Body of pancreas (tissue), 4 donors: Measurements from ENCODE around the gene CFAP69.

Experiments used
- POLR2A ChIP-seq, 3 donors: fragments of 450-650 bp; IDR thresholded peaks; one replicate each; pipeline ENCODE4 v1.6.1; 2016; ENCODE audit warnings: antibody characterized with exemption in 3 of 3, mild to moderate bottlenecking in 2 of 3
- TF ChIP-seq, protein P1 (sequence below), 7 experiments: fragments of 450-650 bp in 4 of 7; fragments of 200-600 bp in 3 of 7; sonication (generic) in 3 of 7; IDR thresholded peaks; one replicate each; pipeline ENCODE4 v1.5.1; 2016 to 2019; ENCODE audit warnings: antibody characterized with exemption in 7 of 7

DNA sequence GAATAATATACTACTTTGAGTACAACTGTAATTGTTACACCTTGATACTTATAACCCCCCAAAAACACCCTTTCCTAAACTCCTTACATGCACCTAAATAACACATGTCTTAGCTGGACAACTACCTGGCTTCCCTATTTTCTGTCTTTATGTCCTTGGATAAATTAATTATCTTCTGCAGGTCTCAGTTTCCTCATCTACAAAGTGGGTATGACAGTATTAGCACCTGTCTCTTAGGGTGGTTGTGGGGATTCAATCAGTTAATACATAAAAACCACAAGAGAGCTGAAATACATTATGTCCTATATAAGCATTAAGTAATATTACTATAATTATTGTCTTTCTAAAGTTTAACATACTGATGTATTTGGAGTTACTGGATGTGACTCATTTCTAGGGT lies 22.6 kb upstream of the CFAP69 start:
- TF ChIP-seq, protein P1, sequence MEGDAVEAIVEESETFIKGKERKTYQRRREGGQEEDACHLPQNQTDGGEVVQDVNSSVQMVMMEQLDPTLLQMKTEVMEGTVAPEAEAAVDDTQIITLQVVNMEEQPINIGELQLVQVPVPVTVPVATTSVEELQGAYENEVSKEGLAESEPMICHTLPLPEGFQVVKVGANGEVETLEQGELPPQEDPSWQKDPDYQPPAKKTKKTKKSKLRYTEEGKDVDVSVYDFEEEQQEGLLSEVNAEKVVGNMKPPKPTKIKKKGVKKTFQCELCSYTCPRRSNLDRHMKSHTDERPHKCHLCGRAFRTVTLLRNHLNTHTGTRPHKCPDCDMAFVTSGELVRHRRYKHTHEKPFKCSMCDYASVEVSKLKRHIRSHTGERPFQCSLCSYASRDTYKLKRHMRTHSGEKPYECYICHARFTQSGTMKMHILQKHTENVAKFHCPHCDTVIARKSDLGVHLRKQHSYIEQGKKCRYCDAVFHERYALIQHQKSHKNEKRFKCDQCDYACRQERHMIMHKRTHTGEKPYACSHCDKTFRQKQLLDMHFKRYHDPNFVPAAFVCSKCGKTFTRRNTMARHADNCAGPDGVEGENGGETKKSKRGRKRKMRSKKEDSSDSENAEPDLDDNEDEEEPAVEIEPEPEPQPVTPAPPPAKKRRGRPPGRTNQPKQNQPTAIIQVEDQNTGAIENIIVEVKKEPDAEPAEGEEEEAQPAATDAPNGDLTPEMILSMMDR (IDR thresholded peaks at IDR 0.05), result no peak
- no peak for TF ChIP-seq POLR2A (IDR thresholded peaks at IDR 0.05)
